ENCODE data around the gene VAMP3. TPM values are rescaled to one million over a fixed set of nuclear protein-coding genes. Genes with fewer than 3 reads are reported as not detected.

VAMP3 gene
- total and polyA plus RNA-seq, 9 of the 15 experiments (the other 6 are each of a cell fraction or from before 2014, with no cell fraction given): 27.1 to 71.3 (median 47.5) TPM

- TF ChIP-seq RERE (CRISPR knock-in tag; IDR thresholded peaks at IDR 0.05; ENCODE audit: borderline replicate concordance): no peak
- TF ChIP-seq PML (IDR thresholded peaks at IDR 0.05; ENCODE audit: low read length): no peak
- TF ChIP-seq NR4A1 (CRISPR knock-in tag; IDR thresholded peaks at IDR 0.05): no peak
- peak; percentile 87 for TF ChIP-seq NR4A1 (tag; IDR thresholded peaks at IDR 0.05)
- TF ChIP-seq CBFB (CRISPR knock-in tag; IDR thresholded peaks at IDR 0.05): no peak
- no peak for TF ChIP-seq PRMT5 (CRISPR knock-in tag; IDR thresholded peaks at IDR 0.05)
- no peak for TF ChIP-seq PPARD (CRISPR knock-in tag; IDR thresholded peaks at IDR 0.05)
Observed at GRCh38 chr1:7768583-7768982, 2.5 kb upstream of the VAMP3 start (continued).
